Endometrial microvascular endothelial cells (primary cell): Measurements from ENCODE around the gene HECTD4. TPM values are rescaled to one million over a fixed set of nuclear protein-coding genes. Genes with fewer than 3 reads are reported as not detected.

Experiments
- in situ Hi-C: cut with HindIII; loops from 2 replicates; pipeline ENCODE4 v1.10.0; 2017; ENCODE audit warnings: low sequenced_read_pairs, low pct_unique_long_range_greater_than_20kb; ENCODE audit errors: inconsistent ontology term
- total RNA-seq: library from RNA; depleted of rRNA; stranded (reverse); fragments of >200 nt; gene quantifications from one replicate; pipeline ENCODE4 v1.2.3, GENCODE V29; 2015; ENCODE audit errors: inconsistent ontology term

HECTD4 gene
- total RNA-seq, 1 donor from 2014 or later, result 8.7 TPM

DNA sequence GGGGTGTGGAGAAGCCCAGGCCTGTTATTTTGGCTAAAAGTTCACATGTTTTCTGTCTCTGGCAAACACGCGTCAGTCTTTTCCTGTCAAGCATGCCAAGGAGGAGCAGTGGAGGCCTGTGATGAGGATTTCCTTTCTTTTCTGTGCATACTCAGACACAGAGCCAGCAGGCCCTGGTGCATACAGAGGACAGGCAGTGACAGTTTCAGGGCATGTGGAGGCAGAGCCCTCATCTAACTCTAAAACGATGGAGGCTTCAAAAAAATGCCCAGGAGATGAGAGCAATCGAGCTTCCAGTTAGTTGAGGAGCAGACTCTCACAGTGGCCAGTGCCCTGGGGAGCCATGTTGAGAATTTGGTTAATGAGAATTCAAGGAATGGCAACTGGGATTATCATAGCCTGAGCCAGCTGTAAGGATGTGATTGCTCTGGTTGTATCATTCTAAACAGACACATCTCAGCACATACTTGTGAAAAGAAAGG is 190.3 kb downstream of the HECTD4 start:
- in situ Hi-C loops, result no loop called here

GRCh38 chr12:112191201-112191600 is 191.0 kb downstream of the HECTD4 start:
- in situ Hi-C loops, result no loop called here

GRCh38 chr12:112190231-112191025 is 191.8 kb downstream of the HECTD4 start:
- in situ Hi-C loops, result no loop called here

DNA sequence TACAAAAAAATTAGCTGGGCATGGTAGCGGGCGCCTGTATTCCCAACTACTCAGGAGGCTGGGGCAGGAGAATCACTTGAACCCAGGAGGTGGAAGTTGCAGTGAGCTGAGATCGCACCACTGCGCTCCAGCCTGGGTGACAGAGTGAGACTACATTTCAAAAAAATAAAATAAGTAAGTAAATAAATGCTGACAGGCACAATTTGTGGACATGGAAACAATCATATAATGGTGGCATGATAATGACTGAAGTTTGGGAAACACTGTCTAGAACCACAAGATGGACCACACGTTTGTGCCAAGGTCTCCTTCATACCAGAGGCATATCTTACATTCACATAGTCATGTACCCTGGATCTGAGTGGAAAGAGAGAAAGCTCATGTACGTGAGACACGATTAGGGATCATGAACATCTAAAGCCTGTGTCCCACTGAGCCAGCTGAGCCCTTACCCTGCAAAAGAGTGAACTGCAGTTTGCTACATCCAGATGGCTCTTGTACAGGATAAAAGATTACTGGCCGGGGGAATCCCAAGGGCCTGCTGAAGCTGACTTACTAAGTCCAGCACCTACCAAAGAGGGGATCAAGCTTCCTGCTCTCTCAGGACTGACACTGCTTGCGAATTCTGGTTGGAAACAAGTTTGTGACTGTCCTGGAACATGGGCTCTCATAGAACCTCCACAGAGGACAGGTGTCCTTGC is 194.0 kb downstream of the HECTD4 start:
- in situ Hi-C loops, result no loop called here

DNA sequence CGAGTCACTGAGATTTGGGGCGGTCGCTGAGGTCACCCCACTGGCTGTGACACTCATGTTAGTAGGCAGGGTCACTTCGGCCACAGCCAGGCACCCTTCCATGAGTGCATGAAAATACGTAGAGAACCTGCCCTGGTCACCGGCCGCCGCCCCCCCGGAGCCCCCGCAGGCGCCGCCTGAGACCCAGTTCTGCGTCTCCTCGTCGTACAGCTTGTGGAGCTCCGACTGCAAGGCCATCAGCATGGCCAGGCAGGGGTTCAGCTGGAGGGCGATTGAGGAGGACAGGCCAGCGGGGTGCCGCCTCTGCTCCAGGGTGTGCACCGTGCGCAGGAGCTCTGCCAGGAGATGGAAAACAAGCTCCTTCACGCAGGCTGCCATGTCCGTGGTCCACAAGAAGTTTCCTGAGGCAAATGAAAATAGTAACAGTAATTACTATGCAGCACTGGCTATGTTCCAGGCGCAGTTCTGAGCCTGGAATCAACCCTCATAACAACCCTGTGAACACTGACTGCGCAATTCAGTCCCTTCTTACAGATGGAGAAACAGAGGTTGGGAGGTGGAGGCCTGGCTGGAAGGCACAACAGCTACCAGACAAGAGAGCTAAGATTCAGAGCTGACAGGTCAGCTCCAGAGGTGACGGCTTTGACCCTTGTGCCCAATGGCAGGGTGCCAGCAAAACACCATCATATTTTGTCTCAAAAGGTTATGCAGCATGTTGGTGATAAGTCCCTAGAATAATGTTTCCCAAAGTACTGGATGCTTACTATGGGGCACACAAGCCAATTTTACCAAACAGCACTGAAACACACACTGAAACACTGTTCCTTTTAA is 196.9 kb downstream of the HECTD4 start:
- in situ Hi-C loops, result no loop called here

- in situ Hi-C loops, result no loop called here
These were observed 198.0 kb downstream of the HECTD4 start for GRCh38 chr12:112184056-112184887.

- in situ Hi-C loops, result no loop called here
These were observed 198.8 kb downstream of the HECTD4 start for GRCh38 chr12:112183141-112184021.

GRCh38 chr12:112182499-112182898 is 199.7 kb downstream of the HECTD4 start:
- in situ Hi-C loops, result no loop called here

- in situ Hi-C loops, result no loop called here
These were observed 201.8 kb downstream of the HECTD4 start for GRCh38 chr12:112180422-112180821.

GRCh38 chr12:112179916-112180315 is 202.3 kb downstream of the HECTD4 start:
- in situ Hi-C loops, result no loop called here

GRCh38 chr12:112179341-112179740 is 202.9 kb downstream of the HECTD4 start:
- in situ Hi-C loops, result no loop called here

GRCh38 chr12:112178796-112179195 is 203.4 kb downstream of the HECTD4 start:
- in situ Hi-C loops, result no loop called here

DNA sequence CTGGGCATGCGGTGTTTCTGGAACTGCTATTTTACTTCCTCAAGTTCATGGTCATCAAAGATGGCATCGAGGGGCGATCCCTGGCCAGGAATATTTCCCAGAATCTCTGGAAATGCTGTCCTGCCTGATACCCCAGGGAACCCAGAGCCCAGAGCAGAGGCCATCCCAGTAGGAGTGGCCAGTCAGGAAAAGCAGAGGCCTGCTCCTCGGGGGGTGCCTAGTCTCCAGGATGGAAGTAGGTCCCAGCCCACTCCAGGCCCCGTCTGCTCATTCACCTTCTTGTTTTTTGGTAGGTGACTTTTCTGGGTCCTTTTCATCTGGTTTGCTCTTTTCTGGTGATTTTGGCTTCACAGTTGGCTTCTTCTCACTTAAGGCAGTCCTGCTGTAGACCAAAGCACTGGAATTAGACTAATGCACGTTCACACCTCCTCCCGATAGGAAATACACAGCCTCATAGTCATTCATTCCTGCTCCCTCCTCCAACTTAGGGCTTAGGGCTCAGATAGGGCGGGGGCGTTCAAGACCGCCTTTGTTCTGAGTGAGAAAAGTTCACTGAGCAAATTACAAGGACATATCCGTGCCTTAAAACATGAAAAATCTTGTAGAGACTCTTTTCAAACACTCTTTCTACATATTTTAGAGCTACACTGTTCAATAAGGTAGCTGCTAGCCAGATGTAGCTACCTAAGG is 205.8 kb downstream of the HECTD4 start:
- in situ Hi-C loops, result no loop called here

DNA sequence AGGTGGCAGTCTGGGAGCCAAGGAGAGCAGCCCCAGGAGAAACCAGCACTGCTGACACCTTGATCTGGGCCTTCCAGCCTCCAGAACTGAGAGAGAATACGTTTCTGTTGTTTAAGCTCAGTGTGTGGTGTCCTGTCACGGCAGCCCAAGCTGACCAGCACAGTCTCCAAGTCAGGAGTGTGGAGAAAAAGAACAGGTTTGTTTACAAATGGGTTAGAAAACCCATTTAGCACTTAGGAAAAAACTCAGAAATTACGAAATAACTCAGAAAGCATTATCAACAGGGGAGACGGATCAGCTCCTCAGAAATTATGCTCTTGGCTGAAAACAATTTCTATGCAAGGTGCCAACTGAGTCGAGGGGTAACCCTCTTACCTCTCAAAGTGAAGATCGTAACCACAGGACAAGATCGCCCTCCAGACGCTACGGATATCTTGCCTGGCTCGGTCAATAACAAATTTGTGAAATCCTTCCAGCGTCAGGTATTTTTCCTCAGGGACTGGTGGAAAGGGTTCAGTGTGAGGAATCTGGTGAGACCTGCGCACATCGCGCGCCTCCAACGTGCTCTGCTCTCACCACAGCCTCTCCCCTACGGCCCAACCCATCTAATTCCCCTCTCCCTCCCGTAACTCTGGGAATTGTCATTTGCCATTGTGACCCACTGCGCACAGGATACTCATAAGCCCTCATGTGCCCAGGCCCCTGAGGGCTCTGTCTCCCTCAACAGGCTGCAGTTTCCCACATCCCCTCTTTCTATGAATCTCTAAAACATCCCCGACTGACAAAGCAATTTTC is 206.7 kb downstream of the HECTD4 start:
- in situ Hi-C loops, result no loop called here

- in situ Hi-C loops, result no loop called here
These were observed 209.5 kb downstream of the HECTD4 start for GRCh38 chr12:112172556-112173324.
